Measurements from ENCODE around the gene USP2.

The USP2 gene

DNA sequence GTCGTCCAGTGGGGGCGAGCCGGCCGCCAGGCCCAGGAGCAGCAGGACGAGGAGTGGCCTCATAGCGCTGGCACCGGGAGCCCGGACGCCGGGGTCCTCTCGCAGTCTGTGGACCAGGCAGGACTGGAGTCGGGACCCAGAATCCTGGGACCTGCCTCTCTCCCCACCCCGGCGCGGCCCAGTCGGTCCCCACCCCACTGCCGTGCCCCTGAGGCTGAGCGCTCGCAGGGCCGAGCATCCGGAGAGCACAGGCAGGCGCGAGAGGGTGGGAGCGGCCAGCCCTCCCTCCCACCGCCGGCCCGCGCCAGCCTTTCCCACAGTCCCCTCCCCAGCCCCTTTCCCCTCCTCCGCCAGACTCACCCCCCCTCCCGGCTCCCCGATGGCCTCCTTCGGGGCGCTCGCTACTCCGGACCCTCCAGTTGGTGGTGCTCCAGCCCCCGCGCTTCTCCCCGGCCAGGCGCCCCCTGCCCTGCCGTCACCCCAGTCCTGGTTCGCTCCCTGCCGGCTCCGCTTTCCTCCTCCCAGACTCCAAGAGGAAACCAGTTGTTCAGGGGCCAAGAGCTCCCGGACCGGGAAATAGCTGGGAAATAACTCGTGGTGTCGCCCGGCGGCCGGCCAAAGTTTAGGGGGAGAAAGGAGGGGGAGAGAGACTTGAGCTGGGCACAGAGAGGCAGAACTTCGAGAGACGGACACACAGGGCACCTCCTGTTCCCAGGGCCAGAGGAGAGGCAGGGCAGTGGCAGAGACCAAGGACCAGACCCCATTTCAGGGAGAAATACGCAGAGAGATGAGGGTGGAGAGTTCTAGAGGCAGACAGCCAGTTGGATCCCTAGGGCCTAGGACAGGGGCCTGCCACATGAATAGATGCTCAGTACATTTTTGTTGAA lies 40.9 kb downstream of the USP2 start, which contains the start of gene C1QTNF5:
C1QTNF5 (minus strand) TSS at position 549 of the 887 bp plus-strand sequence; CDS start at position 63, 486 bp downstream.
- DNase-seq, result no peak

DNA sequence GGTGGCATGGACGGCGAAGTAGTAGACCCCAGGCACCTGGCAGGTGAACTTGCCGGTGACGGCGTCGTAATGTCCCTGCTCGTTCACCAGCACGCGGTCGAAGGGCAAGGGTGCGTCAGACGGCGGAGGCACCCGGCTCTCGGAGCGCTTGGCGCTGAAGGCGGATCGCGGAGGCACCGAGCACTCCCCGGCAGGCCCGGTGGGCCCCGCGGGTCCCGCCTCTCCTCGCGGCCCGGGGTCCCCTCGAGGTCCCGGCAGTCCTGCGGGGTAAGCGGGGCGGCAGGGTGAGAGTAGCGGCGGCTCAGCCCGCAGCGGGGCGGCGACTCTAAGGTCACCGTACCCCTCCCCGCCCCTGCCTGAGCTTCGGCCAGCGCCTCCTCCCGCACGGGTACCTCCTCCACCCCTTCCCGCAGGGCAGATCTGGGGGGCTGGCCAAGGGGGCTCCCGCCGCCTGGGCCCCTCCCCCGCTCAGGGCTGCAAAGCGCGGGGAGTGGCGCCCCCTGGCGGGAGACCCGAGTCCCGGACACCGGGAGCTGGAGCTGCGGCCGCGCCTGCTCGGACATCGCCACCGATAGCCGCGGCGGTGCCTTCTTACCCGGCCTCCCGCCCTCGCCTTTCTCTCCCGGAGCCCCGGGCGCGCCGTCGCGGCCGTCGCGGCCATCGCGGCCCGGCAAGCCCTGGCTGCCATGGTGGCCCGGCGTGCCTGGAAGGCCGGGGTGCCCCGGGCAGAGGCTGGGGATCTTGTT lies 41.7 kb downstream of the USP2 start:
- no peak for DNase-seq

DNA sequence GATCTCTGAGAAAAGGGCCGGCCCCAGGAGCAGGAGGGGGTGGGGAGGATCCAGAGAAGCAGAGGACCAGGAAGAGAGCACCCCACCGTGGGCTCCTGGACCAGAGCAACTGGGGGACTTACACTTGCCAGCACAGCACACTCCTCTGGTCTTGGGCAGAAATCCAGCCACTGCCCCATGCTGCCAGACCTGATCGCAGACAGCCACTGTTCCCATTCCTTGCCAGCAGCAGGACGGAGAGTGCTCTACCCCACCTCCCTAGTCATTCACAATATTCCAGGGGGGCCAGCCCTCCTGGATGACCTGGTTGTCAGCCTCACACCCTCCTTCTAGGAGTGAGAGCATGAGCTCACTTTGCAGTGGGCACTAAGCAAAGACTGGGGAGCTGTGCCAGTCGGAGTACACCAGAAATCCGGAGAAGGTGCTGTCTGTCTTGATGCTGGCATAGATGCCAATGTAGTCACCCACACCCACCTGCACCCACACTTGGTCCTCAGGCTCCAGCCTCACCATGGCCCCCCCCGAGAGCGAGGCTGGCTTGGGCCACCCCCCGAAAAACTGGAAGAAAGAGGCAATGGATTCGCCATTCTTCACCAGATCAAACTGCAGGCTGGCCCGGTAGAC lies 42.4 kb downstream of the USP2 start:
- DNase-seq, result no peak

DNA sequence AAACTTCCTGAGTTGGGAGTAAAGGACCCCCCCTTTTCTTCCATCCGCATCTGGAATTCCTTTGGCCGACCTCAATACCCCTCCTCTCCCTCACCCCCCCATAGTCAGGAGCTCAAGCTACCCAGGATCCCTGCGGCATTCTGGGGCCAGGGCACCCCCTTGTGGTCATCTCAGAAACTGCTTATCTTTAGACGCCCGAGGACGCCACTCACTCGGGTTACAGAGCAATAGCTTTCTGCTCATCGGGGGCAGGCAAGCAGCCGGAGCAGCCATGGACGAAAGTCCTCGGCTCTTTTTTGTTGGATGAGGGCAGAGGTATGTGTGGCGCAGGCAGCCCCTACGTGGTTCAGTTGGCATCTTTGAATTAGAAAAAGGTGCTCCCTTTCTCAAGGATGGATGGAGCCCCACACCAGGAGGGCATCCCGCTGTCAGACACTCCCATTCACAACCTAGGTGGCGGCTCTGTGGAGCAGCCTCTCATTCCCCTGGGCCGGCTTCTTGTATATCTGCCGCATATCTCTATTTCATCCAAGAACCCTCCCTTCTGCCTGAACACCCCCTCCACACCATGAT lies 43.1 kb downstream of the USP2 start:
- DNase-seq, result peak; percentile 34

DNA sequence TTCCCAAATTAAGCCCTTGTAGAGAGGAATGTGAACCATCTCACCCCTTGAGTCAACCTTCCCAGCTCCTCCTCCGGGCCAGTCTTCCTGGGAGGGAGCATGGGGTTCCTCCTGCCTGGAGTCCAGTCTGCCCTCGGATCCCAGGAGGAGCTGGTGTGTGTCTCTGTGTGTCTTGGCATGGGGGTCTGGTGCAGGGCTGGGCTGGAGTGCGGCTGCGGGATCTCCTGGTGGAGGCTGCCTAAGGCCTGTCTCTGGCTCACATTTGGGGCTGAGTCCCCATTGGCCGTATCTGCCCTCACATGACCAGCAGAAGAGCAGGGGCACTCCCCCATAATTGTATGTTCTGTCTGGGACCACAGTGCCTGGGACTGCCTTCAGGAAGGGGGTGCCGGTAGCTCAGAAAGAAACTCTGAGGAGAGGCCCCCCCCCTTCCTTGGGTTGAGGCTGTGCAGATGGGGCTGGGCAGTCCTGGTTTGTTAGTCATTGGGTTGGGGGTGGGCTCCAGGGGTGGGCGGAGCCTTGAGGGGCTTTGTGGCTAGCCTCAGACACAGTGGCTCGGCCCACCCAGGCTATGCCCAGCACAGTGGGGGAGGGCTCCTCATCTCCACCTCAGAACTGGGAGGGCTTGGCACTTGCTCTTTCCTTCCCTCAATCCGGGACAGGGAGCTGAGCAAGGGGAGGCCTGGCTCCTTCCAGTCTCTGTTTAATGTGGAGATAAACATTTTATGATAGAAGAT lies 43.7 kb downstream of the USP2 start:
- DNase-seq, result no peak

DNA sequence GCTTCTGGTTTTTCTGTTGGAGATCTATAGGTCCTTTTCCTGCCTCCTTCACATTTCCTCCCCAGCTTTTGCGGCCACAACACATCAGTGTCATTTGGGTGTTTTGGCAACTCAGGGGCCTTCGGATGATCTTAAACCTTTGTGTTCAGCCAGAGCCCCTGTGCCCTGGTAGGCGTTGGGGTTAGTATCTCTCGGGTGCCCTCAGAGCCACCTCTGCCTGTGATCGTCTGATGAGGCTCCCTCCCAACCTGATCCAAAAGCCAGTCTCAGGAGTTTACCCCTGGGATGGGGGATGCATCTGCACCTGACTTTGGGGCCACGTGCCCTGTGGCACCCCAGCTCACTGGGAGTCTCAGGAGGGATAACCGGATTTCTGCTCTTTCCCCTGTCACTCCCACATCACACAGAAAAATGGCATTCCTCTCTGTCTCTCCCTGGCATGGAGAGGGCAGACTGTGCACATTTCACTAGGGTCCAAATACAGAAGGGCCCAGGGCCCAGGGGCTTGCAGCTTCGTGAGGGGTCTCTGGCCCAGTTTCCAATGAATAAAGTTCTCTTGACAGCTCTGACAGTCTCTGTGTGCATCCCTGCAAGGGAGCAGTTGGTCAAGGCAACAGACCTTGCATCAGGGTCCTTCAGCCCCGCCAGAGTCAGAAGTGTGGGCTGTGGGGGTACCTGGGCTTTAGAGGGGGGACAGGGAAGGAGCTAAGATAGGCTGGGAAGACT lies 44.6 kb downstream of the USP2 start:
- no peak for DNase-seq

DNA sequence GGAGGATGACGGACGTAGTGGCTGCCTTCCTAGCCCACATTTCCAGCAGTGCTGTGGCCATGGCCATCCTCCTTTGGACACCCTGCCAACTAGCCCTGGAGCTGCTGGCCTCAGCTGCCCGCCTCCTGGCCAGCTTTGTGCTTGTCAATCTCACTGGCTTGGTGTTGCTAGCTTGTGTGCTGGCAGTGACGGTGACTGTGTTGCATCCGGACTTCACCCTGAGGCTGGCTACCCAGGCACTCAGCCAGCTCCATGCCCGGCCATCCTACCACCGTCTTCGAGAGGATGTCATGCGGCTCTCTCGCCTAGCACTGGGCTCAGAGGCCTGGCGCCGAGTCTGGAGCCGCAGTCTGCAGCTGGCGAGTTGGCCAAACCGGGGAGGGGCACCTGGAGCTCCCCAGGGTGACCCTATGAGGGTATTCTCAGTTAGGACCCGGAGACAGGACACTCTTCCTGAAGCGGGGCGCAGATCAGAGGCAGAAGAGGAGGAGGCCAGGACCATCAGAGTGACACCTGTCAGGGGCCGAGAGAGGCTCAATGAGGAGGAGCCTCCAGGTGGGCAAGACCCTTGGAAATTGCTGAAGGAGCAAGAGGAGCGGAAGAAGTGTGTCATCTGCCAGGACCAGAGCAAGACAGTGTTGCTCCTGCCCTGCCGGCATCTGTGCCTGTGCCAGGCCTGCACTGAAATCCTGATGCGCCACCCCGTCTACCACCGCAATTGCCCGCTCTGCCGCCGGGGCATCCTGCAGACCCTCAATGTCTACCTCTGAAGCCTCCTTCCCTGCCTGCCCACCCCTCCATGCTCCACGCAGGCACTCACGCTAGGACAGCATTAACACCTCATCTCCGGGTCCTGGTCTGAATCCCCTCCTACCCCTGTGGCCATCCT lies 45.6 kb downstream of the USP2 start:
- DNase-seq, result no peak

DNA sequence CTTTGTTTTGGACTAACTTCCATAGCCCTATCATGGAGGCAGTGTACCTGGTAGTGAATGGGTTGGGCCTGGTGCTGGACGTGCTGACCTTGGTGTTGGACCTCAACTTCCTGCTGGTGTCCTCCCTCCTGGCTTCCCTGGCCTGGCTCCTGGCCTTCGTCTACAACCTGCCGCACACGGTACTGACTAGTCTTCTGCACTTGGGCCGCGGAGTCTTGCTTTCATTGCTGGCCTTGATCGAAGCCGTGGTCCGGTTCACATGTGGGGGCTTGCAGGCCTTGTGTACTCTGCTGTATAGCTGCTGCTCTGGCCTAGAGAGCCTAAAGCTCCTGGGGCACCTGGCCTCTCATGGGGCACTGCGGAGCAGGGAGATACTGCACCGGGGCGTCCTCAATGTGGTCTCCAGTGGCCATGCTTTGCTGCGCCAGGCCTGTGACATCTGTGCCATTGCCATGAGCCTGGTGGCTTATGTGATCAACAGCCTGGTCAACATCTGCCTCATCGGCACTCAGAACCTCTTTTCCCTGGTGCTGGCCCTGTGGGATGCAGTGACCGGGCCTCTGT lies 46.3 kb downstream of the USP2 start:
- no peak for DNase-seq

DNA sequence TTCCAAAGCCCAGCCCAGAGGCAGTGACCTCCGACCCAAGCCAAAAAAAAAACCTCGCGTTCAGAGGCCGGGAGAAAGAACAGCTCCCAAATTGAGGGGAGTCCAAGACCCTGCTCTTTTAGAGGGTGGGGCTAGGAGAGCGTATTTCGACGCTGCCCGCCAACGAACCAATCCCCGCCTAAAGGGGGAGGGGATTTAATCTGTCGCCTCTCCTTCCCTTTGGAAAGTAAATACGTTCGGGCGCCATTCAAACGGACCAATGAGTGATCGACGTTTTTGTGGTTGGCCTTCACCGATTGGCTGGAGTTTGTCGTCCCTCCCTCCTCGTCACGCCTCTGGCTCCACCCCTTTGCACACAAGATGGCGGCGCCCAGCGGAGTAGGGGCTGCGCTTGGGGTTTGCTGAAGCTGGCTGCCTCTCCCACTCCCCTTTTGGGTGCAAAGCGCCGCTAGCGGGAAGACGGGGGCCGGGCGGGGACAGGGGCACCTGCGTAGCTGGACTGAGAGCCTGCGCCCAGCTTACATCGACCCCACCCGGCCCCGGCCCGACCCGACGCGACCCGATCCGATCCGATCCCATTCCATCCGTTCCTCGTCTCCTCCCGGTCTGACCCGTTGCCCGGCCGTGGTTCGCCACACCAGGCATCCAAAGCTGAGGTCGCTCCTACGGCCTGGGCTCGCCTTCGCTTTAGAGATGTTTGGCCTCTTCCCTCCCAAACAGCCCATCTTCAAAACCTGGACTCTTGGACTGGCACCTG lies 47.1 kb downstream of the USP2 start, which contains the start of gene RNF26:
RNF26 (plus strand) TSS at position 354 of the 757 bp plus-strand sequence. CDS start 596 bp downstream, outside the sequence.
- DNase-seq, result peak; percentile 88

DNA sequence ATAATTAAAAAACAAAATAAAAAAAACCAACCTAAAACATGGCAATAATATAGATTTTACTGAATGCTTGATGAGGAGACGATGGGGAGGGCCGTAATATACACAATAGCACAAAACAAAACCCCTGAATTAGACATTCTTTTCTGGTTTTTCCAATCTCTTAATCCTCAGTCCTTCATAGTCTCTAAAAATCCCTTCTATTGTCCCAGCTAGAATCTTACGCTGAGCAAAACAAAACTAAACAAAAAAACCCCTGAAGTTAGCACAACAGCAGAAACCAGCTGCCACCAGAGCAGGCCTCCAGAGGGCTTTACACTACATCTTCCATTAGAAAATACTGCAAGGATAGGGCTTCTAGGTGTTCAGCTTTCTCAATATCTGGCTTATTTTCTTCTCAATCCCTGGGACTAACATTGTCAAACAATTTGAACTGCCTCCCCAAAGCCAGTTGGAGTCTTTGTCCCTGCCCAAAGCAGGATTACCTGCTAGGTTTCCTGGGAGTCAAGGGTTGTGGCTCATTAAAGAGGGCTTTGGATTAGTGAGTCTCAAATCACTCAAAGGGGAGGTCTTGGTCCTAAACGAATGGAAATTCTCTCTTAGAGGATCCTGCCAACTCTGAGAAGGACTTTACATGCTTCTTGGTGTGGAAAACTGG lies 49.3 kb downstream of the USP2 start:
- no peak for DNase-seq

DNA sequence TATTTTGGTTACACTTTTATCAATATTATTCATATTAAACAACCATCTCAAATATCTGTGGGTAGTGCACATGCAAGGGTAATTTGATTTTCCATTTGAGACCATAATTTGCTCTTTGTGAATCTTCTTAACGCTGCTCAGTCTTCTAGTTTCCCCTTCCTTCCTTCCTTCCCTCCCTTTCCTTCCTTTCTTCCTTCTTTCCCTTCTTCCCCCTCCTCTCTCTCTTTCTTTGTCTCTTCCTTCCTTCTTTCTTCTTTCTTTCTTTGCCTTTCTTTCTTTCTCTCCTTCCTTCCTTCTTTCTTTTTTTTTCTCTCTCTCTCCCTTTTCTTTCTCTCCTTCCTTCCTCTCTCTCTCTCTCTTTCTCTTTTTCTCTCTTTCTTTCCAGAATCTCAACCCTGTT lies 51.3 kb downstream of the USP2 start:
- DNase-seq, result no peak

DNA sequence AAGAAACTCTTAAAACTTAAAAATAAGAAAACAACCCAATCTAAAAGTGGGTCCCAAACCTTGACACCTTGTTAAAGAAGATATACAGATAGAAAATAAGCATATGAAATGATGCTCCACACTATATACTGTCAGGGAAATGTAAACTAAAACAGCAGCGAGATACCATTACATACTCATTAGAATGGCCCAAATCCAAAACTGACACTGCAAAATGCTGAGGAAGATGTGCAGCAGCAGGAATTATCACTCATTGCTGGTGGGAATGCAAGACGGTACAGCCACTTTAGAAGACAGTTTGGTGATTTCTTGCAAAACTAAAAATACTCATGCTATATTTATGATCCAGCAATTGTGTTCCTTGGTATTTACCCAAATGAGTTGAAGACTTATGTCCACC lies 52.2 kb downstream of the USP2 start:
- no peak for DNase-seq

DNA sequence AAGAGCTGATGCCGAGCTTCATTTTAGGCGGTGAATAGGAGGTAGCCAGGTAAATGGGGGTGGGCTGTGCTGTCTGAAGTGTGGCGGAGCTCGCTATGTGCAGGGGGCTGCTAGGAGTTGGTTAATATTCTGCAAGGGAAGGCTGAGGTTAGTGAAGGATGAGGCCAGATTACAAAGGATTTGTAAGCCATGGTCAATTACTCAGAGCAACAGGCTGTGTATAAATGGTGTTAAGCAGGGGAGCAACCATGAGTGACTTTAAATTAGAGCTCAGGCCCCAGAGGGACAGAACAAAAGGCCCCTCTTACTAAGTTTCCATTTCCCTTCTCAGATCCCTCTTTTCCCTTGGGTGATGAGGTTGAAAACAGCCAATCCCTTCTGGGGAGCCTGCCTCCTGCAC lies 57.3 kb downstream of the USP2 start:
- DNase-seq, result no peak

DNA sequence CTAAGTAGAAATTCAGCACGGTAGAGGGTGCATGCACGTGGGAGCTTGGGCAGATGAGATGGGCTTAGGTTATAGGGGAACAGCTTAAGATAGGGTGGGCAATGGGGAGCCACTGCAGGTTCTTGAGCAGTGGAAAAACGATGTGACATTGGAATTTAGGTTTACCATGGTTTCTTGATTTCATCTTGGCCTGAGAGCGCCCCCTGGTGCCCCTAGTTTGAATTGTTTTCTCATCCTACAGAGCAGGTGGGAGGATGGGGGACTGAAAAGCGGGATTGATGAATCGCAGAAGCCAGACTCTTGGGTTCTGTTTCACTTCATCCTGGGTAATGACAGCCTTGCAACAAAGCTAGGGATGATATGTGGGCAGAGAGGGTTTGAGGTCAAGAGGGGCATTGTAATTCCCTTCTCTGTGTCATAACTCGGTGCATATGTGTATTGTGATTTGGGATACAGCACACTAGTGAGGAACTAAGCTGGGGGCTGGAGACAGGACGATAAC lies 57.9 kb downstream of the USP2 start:
- peak; percentile 45 for DNase-seq

DNA sequence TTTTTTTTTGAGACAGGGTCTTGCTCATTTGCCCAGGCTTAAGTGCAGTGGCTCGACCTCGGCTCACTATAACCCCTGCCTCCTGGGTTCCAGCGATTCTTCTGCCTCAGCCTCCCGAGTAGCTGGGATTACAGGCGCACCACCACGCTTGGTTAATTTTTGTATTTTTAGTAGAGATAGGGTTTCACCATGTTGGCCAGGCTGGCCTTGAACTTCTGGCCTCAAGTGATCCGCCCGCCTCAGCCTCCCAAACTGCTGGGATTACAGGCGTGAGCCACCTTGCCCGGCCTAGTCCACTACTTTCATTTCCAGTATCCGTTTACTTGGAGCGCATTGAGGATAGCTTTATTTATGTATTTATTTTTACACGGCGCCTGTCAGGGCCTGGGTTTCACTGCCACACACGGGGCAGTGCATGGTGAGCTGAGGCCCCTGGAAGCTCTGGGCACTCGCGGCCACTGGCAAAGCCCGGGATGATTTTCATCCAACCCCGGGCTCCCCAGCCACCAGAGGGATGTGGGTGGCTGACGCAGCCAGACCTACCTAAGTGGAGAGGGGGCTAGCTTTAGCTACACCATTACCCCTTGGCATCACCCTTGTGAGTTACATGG lies 58.5 kb downstream of the USP2 start:
- no peak for DNase-seq

DNA sequence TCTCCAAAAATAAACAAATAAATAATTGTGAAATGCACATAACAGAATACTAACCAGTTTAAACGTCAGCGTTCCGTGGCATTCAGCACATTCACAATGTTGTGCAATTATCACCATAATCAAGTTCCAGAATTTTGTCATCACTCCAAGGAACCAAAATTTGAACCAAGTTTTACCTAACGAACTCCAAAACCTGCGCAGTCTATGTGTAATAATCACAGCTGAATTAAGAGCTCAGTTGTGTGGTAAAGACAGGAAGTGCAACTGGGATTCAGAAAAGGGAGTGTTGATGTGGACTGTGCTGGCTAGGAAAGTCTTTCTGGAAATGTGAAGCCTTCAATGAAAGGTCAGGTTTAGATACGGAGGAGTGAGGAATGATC lies 59.1 kb downstream of the USP2 start:
- DNase-seq, result no peak

DNA sequence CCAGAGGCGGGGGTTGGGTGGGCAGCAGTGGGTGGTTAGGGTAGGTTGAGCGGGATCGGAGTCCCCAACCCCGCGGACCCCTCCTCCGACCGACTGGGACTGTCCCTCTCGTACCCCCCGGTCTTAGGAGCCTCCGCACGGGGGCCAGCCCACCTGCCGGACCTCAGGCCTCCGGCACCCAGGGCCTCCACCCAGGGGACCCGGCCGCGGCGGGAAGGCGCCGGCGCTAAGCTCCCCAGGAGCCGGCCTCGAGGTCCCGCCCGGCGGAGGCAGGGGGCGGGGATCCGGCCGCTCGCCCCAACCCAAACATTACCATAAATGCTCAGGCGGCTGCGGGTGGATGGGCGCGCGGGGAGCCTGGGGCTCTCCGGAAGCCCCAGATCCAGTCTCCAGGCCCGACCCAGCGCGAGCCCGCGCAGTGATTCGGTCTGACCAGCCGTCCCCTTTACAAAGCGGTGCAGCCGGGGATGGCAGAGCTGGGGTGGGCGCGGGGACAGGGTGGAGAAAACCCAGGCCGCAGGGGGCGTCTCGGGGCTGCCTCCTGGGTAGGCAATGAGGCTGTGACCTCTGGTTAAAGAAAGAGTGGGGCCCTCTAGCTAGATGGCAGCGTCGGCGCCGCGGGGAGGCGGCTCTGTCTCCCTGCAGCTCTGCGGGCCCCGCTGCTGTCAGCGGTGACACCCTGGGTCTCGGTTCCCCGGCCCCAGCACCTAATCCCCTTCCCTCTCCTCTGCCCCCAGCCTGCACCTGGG lies 60.5 kb downstream of the USP2 start:
- no peak for DNase-seq
